Progenitor cell of endocrine pancreas (in vitro differentiated cells): ENCODE data around the gene SYT1. TPM values are rescaled to one million over a fixed set of nuclear protein-coding genes. Genes with fewer than 3 reads are reported as not detected.

Experiments used
- DNase-seq: peaks from one replicate; pipeline ENCODE4 v3.0.0; 2021; ENCODE audit warnings: low spot score; ENCODE audit not compliant: unreplicated experiment
- H3K27ac Mint-ChIP-seq: 2 replicates; pipeline ENCODE4 v1.8.0; 2021; ENCODE audit warnings: mild to moderate bottlenecking, moderate library complexity, mixed read lengths
- H3K27me3 Mint-ChIP-seq: 2 replicates; pipeline ENCODE4 v1.8.0; 2021; ENCODE audit warnings: mixed read lengths
- H3K36me3 Mint-ChIP-seq: 2 replicates; pipeline ENCODE4 v1.8.0; 2022; ENCODE audit warnings: mixed read lengths; ENCODE audit not compliant: insufficient read depth
- H3K4me1 Mint-ChIP-seq: 2 replicates; pipeline ENCODE4 v1.8.0; 2021; ENCODE audit warnings: low read depth, mixed read lengths
- H3K4me3 Mint-ChIP-seq: 2 replicates; pipeline ENCODE4 v1.8.0; 2021; ENCODE audit warnings: low read depth, mild to moderate bottlenecking, moderate library complexity, mixed read lengths
- H3K9me3 Mint-ChIP-seq: 2 replicates; pipeline ENCODE4 v1.8.0; 2021; ENCODE audit warnings: low read depth, mixed read lengths
- total RNA-seq: library from RNA; stranded (reverse); gene quantifications from 2 replicates; pipeline ENCODE4 v1.2.1, GENCODE V29; 2021
- TF ChIP-seq, protein P1 (sequence below): fragments of 200-600 bp; sonication (generic); IDR thresholded peaks from one replicate; pipeline ENCODE4 v1.5.0; 2021; ENCODE audit warnings: antibody characterized with exemption, mild to moderate bottlenecking; ENCODE audit not compliant: unreplicated experiment

Gene SYT1
- total RNA-seq, 1 donor from 2014 or later: 4.3 TPM

- Mint-ChIP-seq H3K27me3 (no peaks in the 10 kb centered on the region), H3K36me3 (no peaks in the 10 kb centered on the region), H3K4me3 (no peak overlapping the region), H3K9me3 (no peaks in the 10 kb centered on the region), H3K27ac (no peak overlapping the region), H3K4me1 (peaks cover 3% of the 10 kb centered on the region)
- no peak for DNase-seq
- TF ChIP-seq, protein P1, sequence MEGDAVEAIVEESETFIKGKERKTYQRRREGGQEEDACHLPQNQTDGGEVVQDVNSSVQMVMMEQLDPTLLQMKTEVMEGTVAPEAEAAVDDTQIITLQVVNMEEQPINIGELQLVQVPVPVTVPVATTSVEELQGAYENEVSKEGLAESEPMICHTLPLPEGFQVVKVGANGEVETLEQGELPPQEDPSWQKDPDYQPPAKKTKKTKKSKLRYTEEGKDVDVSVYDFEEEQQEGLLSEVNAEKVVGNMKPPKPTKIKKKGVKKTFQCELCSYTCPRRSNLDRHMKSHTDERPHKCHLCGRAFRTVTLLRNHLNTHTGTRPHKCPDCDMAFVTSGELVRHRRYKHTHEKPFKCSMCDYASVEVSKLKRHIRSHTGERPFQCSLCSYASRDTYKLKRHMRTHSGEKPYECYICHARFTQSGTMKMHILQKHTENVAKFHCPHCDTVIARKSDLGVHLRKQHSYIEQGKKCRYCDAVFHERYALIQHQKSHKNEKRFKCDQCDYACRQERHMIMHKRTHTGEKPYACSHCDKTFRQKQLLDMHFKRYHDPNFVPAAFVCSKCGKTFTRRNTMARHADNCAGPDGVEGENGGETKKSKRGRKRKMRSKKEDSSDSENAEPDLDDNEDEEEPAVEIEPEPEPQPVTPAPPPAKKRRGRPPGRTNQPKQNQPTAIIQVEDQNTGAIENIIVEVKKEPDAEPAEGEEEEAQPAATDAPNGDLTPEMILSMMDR: no peak
Measured at GRCh38 chr12:79324571-79324970, 460.0 kb downstream of the SYT1 start.

DNA sequence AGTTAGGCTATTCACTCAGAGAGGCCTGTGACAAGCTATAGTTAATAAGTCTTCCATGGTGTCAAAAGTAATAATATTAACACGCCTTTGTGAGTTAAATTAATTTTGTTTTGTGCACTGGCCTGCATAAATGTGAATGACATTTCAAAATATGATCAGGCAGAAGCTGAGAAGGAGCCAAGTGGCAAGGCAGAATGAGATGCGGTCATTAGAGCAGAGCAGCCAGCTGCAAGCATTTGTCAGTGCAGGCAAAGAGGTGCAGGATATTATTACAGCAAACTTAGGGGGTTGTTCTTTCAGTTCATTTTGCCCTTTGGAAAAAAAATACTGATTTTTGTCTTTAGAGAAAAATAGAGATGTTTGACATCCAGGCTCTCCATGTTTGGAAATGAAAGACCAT lies 461.6 kb downstream of the SYT1 start:
- no peaks in the 10 kb centered on the region for H3K36me3 Mint-ChIP-seq
- DNase-seq: no peak
- H3K9me3 Mint-ChIP-seq: no peaks in the 10 kb centered on the region
- H3K27me3 Mint-ChIP-seq: no peaks in the 10 kb centered on the region
- H3K27ac Mint-ChIP-seq: no peak overlapping the region
- TF ChIP-seq, protein P1: no peak
- no peak overlapping the region for H3K4me3 Mint-ChIP-seq
- peaks cover 3% of the 10 kb centered on the region for H3K4me1 Mint-ChIP-seq

DNA sequence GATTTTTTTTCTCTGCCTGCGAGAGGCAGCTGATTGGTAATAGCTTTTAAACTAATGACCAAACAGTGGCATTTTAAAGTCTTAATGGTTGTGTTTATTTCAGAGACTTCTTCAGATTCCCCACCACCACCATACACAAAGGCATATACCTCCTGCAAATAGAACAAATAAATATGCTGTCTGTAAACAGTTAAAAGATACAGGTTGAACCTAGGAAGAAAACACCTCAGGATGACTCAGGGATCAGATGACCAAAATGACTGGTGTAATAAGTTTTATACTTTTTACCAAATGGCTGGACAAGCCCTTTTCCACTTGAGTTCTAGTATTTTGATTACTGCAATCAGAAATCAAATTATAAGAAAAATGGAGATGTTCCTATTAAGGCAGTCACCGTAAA lies 462.1 kb downstream of the SYT1 start:
- H3K27ac Mint-ChIP-seq: no peak overlapping the region
- no peaks in the 10 kb centered on the region for H3K36me3 Mint-ChIP-seq
- no peaks in the 10 kb centered on the region for H3K27me3 Mint-ChIP-seq
- TF ChIP-seq, protein P1: no peak
- no peak for DNase-seq
- no peak overlapping the region for H3K4me3 Mint-ChIP-seq
- no peaks in the 10 kb centered on the region for H3K9me3 Mint-ChIP-seq
- H3K4me1 Mint-ChIP-seq: peaks cover 3% of the 10 kb centered on the region

DNA sequence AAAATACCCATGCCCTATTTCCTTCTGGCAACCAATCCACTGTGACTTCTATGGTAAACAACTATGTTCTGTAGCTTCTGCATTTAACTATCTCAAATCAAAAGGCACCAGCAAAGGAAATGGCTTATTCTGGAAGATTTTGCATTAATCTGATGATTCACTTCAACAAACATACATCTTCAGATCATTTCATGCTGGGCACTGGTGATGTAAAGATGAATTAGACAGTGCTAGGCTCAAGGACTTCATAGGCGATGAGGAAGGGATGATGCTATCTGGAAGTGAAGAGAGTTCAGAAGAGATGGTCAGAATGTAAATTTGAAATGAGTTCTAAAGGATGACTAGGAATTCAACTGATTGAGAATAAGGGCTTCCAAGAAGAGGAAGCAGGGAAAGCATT lies 462.9 kb downstream of the SYT1 start:
- H3K4me1 Mint-ChIP-seq: peaks cover 3% of the 10 kb centered on the region

GRCh38 chr12:79329933-79330332 lies 465.4 kb downstream of the SYT1 start:
- Mint-ChIP-seq H3K4me3 (no peak overlapping the region), H3K4me1 (no peaks in the 10 kb centered on the region), H3K27me3 (no peaks in the 10 kb centered on the region), H3K27ac (no peak overlapping the region), H3K9me3 (no peaks in the 10 kb centered on the region), H3K36me3 (no peaks in the 10 kb centered on the region)
- DNase-seq: no peak
- TF ChIP-seq, protein P1: no peak

More for the DNA sequence above, 462.9 kb downstream of the SYT1 start:
- Mint-ChIP-seq H3K36me3 (no peaks in the 10 kb centered on the region), H3K27me3 (no peaks in the 10 kb centered on the region), H3K4me3 (no peak overlapping the region), H3K9me3 (no peaks in the 10 kb centered on the region), H3K27ac (no peak overlapping the region)
- DNase-seq: no peak
- TF ChIP-seq, protein P1: no peak
